GM19468 (cell line): ENCODE measurements around the gene FOXI1.
"Not testable (repeated sequence)": the region's sequence is repeated elsewhere in the genome, so short reads cannot be mapped to it uniquely, and the experiment has no call there.

Experiments
- ATAC-seq: cut with Tn5 transposase; IDR thresholded peaks from one replicate; pipeline ENCODE4 v1.9.1; 2021; ENCODE audit warnings: mild to moderate bottlenecking, moderate library complexity, moderate number of reproducible peaks; ENCODE audit not compliant: unreplicated experiment; ENCODE audit errors: extremely low read depth

FOXI1 gene

DNA sequence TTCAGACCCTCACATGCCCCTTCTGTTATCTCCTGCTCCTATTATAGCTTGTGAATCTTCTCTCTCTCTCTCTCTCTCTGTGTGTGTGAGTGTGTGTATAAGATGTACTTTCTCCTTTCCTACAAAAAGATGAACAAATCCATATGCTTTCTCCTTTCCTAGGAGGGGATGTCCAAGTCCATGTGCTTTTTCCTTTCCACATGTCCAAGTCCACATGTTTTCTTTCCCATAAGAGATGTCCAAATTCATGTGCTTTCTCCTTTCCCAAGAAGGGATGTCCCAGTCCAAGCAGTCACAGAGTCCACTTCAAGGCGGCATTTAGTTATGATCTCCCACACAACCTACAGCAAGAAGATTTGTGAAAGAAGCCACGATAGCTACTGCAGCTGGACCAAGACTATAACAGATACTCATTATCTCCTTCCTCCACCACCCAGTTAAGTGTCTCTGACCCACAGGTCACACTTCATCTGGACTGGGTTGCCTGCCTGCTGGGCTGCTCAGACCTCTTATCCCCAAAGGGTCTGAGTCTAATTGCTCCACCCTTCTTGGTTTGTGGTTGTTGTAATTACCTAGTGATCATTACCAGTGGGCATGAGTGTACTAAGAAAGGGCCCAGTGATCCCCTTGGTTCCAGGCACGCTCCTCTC lies 18.4 kb upstream of the FOXI1 start:
- no peak for ATAC-seq

DNA sequence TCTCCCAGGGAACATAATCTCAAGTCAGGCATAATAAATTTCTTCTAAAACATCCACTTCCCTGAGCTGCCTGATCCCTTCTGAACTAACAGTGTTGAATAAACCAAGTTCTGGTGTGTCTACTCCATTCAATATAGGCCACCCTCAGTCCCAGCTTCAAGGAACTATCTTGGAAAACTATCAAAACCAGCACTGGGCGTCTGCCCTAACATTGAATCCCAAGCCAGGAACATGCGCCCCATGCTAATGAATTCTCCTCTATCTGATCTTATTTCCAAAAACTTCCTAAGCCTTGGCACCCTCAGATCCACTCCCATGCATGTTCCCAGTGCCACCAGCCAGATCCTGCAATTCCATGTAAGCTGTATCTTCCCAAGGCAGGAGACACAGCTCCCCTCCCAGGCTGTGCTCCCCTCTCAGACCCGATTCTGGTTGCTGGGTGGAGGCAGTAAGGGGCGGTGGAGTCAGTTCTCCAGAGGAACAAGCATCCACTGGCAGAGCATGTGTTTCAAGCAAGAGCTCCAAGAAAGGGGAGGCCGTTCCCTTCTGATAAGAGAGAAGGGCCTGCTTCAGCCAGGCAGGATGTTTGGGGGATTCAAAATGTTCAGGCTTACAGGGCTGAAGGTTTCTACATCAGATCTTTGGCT lies 13.1 kb upstream of the FOXI1 start:
- no peak for ATAC-seq

GRCh38 chr5:170094329-170094728 lies 11.4 kb upstream of the FOXI1 start:
- not testable (repeated sequence) for ATAC-seq

DNA sequence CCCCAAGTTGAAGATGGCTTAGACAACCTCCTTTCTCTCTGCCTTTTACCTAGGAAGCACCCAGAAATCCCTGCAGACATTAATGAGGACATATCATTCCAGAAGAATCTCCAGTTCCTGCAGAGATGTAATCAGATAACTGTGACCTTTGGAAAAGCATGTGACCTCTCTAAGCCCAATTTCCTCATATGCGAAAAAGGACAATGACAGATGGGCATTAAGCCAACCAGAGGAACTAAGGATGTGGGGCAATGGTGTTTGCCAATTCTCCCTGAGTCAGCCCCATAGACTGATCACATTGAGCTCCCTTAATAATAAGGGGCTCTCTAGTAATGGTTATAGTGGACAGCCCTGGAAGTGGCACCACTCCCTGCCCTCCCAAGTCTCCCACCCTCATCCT lies 10.1 kb upstream of the FOXI1 start:
- ATAC-seq: no peak

DNA sequence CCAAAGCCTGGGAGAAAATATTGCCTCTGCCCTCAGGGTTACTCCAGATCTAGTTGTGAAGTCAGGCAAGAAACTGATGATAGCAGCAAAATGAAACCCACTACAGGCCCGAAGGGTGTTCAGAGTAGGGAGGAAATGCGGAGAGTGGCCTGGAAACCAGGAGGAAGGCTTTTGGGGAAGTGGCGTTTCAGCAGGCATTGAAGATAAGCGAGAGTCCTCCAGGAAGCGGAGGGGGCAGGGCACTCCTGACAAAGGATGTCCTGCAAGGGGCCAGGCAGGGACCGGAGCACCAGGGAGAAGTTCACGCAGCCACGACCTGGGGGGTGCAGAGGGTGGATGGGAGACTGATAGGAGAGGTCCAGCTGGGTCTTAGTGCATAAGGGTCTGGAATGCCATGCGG lies 7.8 kb upstream of the FOXI1 start:
- ATAC-seq: no peak

DNA sequence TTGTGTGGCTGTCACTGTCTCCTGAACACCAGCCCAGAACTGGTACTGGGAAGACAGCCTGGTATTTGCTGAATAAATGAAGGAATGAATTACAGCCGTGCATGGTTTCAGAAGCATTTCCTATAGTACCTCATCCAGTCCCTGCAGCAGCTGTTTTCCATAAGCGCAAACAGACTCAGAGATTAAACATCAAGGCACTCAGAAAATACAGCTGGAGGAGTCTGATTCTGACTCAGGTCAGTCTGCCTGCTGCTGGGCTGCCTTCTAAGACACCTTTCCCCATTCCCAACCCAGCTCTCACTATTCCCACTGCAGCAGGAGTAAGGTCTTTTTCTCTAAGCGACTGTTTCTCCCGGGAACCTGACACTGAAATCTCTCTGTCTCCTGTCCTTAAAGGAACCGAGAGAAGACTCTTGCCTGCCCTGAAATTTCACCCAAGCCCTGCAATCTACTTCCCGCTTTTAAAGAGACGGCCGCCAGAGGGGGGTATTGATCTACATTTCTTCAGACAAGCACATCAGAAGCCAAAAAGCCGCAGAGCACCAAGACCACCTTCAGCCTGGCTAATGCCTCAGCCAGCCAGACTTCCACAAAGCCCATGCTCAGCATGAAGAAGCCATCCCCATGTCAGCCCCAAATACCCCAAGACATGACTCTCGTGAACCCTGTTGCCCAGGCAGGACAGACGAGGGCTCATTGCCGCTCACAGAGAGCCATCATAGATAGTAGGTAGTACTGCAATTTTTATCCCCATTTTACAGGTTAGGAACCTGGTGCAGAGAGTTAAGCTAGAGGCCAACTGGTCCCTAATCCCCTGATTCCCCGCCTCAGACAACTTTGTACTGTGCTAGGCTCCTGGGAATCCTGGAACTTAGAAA lies 5.4 kb upstream of the FOXI1 start:
- no peak for ATAC-seq

DNA sequence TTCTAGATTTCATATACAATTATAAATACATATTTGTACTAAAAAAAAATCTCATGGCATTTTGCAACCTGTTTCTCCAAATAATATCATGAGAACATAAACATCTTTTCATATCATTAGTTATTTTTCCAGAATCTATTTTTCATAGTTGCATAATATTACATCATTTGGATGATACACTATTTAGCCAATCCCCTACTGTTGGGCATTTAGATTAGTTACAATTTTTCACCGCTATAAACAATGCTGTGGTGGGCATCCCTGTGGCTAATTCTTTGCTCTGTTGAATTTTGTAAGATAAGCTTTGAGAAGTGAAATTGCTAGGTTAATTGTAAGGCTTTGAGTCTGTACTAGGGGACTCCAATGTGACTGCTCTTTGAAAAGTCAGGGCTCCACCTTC lies 2.2 kb upstream of the FOXI1 start:
- ATAC-seq: no peak

GRCh38 chr5:170104299-170104698 lies 1.4 kb upstream of the FOXI1 start:
- ATAC-seq: no peak

GRCh38 chr5:170104710-170105109 lies 987 bp upstream of the FOXI1 start:
- ATAC-seq: no peak

DNA sequence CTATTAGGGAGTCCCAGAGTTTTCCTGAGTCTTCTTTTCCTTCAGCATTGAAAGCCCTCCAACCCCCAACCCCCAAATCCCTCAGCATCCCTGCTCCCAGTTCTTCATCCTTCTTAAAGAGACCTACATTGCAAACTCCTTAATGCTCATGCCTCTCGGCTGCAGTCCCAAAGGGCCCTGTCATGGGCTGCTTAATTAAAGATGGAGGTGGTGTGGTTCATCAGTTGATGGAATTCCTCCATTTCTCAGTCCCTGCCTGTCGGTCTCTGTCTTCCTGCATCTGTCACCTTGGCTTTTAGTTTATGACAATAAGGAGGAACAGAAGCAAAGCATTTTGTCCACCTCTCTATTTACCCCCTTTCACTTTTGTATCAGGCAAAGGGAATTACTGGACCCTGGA lies 2.0 kb downstream of the FOXI1 start:
- no peak for ATAC-seq

DNA sequence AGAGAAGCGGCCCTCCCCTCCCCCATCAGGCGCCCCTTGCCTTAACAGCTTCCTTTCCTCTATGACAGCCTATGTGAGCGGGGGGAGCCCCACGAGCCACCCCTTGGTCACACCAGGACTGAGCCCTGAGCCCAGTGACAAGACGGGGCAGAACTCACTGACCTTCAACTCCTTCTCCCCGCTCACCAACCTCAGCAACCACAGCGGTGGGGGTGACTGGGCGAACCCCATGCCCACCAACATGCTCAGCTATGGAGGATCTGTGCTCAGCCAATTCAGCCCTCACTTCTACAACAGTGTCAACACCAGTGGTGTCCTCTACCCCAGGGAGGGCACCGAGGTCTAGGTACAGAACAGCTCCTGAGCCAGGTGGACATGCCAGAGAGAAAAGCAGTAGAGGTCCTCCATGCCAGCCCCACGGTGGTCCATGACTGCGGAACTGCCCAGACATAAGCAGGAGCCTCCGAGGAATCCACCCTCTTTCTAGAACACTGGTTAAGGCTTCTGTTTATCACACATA lies 2.6 kb downstream of the FOXI1 start:
- no peak for ATAC-seq

DNA sequence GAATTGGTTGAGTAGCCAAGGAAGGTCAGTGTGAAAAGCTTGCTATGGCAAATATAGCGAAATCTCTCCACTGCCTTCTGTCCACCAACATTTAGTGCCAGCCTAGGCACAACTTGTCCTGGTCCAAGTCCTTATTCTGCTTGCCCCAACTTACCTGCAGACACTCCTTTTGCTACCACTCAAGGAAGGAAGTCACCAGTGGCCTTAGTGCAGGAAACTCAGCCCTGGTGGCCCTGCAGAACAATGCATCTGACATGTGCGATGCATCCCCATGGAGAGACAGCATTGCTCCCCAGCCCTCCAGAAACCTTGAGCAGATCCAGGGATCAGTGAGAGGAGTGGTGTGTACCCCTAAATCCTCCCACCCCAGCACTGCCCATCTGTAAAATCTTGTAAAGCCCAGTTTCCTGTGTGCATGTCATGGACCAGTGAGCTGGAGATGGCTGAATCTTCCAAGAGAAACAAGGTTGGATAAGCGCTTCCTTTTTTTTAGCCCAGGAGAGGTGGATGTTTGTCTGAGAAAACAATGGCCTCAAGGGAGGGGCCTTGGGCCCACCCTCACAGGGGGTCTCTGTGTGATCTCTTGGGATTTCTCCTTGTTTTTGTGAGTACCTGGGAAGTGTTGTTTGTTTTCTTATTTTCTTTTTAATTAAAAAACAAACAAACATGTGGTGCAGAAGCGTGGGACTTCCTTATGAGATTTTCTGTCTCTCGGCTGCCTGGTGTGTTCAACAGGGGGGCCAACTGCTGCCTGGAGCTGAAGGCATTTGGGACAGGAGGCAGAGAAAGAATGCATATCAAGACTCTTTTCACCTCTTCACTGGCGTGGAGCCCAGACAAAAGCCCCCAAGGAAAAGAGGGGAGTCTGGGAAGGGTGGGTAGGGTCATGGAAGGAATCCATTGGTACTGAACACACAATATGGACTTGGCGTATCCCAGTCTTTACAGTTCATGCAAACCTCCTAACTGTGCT lies 3.6 kb downstream of the FOXI1 start:
- ATAC-seq: no peak

DNA sequence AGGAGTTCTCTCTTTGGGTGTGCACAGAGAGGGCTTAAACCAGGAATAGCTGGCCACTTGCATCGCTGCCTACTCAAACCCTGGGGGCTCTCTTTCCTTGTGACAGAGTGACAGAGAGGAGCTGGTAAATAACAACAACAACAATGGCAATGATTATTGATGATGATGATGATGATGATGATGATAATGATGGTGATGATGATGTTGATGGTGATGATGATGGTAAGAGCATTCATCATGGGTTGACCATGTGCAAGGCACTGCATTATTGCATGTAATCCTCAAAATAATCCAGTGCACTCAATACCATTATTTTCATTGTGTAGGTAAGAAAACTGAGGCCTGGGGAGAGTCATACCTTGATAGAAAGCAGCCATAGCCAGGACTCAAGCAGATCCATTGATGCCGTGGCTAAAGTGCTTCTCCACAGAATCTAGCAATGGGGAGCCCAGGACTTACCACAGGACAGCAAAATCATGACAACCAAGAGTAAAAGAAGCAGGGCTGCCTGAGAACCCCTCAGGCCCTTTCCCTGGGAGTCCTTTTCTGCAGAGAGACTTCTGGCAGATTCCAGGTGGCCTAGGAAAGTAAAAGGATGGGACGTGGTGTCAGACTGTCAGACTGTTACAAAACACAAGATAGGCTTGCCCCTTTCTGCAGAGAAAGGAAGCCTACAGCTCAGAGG lies 4.8 kb downstream of the FOXI1 start:
- ATAC-seq: no peak

DNA sequence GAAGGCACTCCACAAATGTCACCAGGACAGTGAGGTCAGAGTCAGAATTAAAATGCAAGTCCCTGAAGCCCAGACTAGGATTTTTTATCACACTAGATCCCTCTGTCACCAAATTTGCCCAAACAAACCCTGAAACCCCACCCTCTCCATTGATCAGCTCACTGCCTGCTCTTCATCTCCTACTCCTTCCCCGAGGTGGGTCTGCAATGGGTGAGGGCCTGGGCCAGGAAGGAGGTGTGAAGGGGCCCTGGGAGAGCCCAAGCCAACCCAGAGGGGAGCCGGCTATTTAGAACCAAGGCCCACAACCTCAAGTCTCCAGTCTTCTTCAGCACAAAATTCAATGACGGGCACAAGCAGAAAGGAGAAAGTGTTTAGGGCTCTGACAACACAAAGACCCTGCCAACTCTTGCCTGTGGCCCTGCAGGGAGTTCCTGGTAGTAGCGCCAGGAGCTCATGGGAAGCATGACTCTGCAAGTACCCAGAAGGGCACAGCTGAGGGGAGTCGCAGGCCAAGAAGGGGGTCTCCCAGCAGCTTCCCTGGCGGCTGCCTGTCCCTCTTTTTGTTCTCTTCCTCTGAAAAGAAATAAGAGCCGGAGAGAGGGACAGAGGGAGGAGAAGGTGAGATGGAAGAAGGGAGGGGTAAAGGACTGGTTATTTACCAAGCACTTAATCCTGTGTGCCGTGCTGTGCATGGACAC lies 5.5 kb downstream of the FOXI1 start:
- ATAC-seq: no peak

- ATAC-seq: no peak
Observed at GRCh38 chr5:170112876-170113521, 7.3 kb downstream of the FOXI1 start.

DNA sequence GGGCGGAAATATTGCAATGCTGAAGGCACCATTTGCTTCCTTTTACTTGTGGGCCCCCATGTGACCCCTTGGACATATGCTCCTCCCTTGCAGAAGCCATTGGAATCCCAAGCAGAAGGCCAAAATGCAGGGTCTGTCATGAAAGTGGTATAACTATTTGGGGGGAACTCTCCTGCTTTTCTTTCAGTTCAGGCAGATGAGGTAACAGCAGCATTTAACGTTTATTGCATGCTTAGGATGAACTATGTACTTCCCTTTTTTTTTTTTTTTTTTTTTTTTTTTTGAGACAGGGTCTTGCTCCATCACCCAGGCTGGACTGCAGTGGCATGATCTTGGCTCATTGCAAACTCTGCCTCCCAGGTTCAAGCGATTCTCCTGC lies 7.8 kb downstream of the FOXI1 start:
- no peak for ATAC-seq

- ATAC-seq: no peak
Observed at GRCh38 chr5:170114271-170114670, 8.6 kb downstream of the FOXI1 start.

DNA sequence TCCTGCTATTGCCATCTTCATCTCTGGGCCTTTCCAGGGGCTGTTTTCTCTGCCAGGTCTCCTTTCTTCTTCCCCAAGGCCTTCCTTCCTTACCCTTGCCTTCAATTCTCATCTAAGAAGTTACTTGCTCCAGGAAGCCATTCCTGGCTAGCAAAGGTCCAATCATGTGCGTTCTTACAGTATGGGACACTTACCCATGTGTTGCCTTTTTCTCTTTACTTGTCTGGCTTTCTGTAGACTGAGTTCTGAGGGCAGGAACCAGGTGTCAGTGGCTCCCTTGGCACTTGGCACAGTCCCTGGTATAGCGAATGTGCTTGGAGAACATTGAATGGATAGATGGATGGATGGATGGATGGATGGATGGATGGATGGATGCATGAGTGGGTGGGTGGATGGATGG lies 10.2 kb downstream of the FOXI1 start:
- ATAC-seq: no peak
